GM19193 (cell line): Measurements from ENCODE around the gene IL17REL.

Source experiments
- POLR2A ChIP-seq: IDR thresholded peaks from 4 replicates; pipeline ENCODE4 v1.6.1; 2011; ENCODE audit not compliant: insufficient read depth, insufficient read length; ENCODE audit errors: extremely low read depth

IL17REL gene

DNA sequence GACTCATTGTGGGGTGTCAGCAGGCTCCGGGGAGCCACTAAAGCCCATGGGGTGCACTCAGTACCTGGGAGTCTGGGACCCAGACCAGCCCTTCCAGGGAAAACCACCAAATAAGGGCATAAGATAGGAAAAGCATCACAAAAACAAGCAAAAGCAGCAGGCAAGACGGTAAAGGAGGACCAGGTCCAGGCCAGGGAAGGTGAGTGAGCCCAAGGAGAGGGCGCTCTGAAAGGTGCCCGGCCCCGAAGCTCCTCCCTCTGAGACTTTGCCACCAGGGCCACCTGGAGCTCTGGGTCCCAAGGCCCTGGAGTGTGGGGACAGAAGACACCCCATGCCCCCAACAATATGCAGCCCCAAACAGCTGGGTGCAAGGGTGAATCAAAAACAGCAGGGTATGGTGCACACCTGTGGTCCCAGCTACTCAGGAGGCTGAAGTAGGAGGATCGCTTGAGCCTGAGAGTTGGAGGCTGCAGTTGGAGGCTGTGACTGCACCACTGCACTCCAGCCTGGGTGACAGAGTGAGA, 5.2 kb upstream of the IL17REL start:
- no peak for TF ChIP-seq POLR2A

DNA sequence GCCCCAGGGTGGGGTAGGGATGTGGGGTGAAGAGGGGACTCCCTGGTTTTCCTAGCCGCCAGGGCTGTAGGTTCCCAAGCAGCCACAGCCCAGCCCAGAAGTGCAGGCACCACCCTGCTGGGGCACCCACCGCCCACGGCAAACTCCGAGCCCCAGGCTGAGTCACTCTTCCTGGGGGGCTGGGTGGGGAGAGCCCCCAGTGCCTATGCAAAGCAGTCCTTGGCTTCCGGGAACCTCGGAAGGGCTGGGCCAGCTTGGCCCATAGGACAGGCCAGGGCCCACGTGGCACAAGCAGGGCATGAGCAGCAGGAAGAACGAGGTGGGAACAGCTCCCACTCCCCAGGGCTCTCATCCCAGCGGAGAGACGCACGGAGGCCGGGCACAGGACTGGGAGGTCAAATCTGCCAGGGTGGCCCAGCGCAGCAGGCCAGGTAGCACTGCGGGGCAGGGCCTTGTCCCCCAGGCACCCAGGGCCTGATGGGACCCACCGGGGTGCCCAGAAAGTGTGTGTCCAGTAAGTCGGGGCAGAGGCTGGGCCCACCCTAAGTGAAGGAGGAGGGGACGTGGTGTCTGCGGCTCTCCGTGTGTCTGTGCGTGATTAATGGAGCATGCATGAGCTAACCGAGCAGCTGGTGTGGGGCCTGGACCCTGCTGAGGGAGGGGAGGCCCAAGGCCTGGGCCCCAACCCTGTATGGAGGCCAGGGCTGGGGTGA, 4.6 kb upstream of the IL17REL start:
- TF ChIP-seq POLR2A = peak; percentile 49

DNA sequence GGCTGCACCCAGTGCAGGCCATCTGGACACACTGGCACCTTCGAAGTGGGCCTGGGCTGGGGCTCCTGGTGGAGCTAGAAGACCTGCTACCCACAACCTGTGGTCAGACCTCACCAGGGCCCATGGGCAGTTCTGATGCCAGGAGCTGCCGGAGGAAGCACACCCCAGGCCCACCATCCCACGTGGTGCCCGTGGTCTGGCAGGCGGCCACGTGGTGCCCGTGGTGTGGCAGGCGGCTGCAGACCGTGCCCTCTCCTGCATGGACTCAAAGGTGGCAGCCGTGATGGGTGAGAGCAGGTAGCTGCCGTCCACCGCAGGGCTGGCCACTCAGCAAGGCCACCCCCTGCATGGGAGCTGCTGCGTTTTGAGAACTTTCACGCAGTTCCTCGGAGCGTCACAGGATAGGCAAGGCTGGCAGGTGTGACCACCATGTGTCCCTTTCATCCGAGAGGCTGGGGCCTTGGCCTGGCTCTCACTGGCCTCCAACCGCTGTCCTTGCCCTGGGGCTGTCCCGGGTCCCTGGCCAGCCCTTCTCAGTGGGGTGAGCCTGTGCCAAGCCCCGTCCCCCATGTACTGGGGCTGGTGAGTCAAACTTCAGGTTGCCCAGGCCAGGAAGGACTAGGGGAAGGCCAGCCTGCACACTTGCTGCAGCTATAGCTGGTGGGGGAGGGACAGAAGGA, 3.9 kb upstream of the IL17REL start:
- no peak for TF ChIP-seq POLR2A

DNA sequence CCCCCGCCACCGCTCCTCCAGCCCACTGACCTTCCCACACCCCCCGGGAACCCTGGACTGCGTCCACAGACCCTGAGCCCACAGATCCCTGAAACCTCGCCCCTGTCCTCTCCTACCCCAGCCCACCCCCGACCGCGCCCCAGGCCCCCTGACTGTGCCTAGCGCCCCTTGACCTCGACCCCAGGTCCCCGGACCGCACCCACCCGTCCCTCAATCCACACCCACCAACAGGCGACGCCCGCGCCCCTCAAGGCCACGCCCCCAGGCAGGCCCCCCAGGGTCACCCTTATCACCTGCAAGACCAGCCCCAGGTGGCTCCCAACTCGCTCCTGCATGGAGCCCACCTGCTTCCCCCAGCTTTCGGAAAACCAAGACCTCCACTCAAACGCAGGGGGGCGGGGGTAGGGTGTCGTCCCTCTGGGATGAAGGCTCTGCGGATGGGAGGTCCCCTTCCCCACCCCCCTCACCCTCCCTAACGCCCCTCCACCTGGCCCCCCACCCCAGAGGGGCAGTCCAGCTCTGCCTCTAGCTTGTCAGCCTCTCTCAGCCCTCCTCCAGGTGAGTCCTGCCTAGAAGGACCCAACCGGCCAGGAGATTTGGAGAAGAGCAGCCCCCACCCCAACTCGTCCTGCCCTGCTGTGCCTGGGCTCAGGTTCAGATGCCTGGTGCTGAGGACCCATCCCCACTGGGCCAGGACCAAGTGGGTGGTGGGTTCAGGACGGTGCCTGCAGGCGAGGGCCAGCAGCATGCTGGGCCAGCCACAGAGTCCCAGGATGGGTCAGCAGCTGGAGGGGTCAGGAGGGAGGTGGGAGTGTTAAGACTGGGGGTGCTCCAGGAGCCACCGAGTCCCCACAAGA, 3.1 kb upstream of the IL17REL start:
- TF ChIP-seq POLR2A = no peak

DNA sequence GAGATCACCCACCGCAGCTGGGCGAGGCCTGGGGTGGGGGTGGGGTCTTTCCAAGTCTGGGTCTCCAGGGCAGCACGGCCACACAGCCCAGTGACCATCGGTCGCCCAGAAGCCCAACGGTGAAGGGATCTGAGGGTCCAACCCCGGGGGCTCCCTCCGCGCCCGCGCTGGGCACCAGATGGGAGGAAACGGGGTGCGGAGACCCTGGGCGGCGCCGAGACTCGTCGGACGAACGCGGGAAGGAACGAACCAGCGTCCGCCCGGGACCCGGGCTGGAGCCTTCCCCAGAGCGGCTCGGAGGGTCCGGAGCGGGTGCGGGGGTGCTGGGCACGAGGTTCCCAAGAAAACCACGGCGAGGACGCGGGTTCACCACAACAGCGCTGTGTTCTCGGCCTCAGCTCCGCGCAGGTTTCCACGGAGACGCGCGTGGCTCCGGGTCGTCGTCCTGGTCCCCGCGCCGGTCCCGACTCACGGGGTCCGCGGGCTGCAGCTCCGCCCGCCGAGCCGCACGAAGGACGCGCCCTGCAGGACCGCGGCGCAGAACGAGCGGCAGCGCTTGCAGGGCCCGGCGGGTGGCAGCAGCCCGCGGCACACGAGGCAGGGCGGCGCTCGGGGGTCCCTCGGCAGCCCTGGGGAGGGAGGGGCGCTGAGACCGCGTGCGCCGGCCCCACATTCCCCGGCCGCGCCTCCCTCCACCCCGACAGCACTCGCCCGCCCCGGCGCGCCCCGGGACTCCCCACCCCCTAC, 2.3 kb upstream of the IL17REL start:
- TF ChIP-seq POLR2A = no peak

DNA sequence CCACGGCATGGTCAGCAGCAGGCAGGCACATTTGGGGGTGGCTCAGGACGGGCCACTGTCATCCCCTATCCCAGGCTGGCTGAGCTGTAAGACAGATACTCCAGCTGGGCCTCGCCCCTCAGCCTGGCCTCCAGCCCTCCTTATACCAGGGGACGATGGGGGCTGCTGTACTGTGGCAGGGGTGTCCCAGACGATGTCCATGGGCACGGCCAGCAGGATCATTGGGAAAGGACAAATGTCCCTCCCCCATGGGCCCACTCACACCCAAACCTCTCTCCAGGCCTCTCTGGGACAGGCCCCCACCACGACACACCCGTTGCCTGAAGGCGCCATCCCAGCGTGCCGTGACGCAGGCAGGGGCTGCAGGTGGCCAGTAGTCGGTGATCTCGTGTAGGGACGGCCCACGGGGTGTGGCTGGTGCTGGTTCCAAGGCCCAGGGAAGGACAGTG, 1.5 kb upstream of the IL17REL start:
- TF ChIP-seq POLR2A = no peak

DNA sequence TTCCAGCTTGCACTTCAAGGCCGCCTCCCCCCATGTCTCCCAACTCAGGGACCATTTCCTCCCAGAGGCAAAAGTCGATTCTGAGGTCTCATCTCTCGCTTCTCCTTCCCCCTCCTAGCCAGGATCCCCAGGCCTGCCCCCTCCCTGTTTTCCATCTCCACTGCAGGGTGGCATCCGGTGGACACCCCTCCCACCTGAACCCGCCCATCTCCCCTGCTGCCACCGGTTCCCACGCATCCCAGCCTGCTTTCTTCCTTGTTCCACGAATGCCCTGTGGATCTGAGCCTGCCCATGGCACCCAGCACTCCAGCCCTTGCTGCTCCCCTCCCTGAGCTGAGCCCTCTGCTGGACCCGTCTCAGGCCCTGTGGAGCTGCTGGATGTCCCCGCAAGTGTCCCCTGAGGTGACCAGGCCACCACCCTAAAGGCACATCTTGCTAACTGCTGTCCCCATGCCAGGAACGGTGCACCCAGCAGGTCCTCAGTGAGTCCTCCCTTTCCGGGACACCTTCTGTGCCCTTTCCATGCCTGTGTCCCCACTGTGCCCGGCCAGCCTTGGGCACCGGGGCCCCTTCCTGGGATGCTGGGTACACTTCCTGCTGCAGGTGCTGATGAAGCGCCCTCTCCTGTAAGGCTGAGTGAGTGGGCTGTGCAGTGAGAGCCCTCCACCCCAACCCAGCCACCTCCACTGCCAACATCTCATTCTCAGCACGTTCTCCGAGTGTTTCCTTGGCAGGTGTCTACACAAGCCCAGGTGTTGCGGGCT, 936 bp downstream of the IL17REL start:
- no peak for TF ChIP-seq POLR2A

DNA sequence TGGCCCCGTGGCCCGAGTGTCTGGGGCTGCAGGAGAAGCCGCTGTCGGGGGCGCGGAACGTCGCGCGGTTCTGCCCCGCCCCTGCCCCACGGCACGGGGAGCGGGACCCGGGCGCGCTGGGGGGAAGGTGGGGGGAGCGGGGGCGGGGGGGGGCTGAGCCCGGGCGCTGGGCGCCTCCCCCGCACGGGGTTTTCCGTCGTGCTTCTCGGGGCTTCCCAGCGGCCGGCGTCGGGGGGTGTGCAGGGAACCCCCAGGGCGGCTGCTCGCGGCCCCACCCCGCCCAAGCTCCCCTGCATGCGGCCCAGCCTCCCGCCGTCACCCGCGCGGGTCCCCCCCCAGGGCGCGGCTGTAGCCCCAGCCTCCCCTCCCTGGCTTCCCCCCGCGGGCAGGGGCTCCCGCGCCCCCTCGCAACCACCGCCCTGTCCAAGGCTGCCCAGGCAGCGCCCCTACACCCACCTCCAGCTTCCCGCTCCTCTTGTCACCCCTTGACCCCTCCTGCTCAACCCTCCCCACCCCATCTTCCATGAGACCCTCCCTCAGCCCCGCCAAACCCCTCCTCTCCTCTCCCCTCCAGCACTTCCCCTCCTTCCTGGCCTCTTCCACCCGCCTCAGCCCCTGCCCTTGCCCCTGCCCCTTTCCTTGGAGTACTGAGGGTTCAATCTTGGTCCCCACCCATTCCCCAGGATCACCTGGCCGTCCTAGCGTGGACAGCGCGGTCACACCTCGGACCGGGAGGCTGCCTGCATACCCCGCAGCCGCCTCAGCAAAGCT, 1.7 kb downstream of the IL17REL start:
- TF ChIP-seq POLR2A = no peak

DNA sequence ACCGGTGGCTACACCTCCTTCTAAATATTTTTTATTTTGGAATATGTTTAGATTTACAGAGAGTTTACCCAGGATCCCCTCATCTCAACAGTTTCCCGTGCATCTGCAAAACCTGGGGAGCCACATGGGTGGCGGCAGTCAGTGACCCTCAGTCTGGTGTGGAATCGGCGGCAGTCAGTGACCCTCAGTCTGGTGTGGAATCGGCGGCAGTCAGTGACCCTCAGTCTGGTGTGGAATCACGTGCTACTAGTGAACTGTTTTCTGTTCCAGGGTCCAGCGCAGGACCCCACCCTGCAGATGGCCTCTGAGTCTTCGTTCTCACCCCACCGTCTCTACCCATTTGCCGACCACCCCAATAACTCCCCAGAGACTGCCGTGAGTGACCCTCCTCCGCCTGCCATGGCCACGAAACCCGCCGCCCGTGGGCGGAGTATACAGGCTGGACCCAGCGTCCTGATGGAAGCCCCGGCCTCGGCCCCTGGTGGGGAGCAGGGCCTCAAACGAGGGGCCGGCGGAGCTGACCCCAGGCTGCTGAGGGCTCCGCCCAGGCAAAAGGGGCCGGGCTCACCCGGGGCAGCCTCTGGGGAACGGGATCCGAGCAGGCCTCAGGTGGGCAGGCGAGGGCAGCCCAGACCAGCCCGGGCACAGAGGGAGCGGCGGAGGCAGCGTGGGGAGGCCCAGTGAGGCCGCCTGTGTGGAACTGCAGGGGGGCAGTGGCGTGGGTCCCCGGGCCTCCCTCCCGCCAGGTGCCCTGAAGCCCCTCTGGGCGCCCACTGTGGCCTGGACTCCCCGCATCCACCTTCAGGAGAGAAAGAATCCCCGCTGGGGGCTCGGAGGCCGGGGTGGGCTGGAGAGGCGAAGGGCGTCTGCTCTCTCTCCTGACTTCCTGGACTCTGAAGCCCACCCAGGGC, 2.5 kb downstream of the IL17REL start:
- TF ChIP-seq POLR2A = no peak

DNA sequence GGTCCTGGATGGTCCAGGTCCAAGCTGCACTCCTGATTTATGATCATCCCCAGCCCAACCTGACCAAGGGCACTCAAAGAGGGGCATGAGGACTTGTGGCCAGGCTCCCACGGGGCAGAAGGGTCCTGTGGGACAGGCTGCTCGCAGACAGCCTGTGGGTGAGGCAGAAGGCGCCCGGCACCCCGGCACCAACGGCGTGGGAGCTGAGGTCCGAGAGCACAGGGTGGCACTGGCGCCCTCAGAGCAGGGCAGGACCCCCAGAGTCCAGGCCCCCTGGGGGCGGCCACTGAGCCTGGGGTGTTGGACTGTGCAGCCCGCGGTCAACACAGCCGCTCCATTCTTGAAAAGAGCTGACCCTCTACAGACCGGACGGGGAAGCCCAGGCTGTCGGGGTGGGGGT, 3.3 kb downstream of the IL17REL start:
- TF ChIP-seq POLR2A = no peak

DNA sequence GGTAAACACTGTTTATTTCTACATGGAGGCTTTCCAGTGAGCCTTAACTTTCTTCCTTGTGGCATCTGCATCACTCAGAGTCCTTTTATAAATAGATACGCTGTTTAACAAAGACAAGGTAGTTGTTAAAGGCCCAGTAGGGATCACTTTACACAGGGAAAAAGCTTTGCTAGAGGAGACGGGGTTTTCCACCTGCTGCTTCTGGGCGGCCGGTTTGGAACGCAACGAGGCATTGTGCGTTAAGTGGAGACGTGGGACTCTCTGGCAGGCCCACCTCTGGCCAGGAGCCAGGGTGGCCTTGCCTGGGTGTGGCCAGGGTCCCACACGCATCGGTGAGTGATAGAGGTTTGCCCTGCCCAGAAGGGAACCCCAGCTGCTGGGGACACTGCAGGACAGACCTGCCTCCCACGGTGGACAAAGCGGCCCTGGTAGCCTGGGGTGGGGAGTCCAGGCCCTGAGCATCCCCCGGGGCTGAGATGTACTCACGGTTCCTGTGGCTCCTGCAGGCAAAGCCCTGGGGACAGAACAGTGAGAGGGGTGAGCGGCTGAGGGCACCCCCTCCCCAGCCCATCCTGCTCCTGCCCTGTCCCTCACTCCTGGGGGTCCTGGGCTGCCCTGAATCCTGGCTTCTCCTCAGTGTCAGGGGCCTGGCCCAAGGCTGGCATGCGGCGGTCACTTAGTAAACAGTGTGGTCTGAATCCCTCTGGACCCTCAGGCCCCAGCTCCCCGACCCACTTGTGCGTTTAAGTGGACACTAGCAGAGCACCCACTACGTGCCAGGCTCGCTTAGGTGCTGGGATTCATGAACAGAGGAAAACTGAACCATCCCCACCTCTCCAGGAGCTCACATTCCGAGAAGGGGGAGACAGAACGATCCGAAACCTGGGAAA, 4.2 kb downstream of the IL17REL start:
- no peak for TF ChIP-seq POLR2A
